Mesenchymal stem cell (in vitro differentiated cells and primary cell): ENCODE data around the gene MMP25.

Source experiments
- DNase-seq: peaks from one replicate; pipeline ENCODE4 v3.0.0-alpha.2; 2013
- H2AFZ ChIP-seq: one replicate; pipeline ENCODE4 v1.6.1; 2013; ENCODE audit warnings: low read depth, mild to moderate bottlenecking, control low read depth, inconsistent platforms, low read length, moderate library complexity
- H2AK5ac ChIP-seq: 2 replicates; pipeline ENCODE4 v1.6.1; 2013; ENCODE audit warnings: low read length, moderate library complexity, mild to moderate bottlenecking, inconsistent platforms; ENCODE audit not compliant: severe bottlenecking
- H2BK120ac ChIP-seq: one replicate; pipeline ENCODE4 v1.6.1; 2013; ENCODE audit warnings: low read depth, mild to moderate bottlenecking, inconsistent platforms, low read length, moderate library complexity
- H2BK12ac ChIP-seq, 2 experiments: one replicate each; pipeline ENCODE4 v1.6.1; 2013; ENCODE audit warnings: inconsistent platforms in 2 of 2, low read length in 2 of 2, mild to moderate bottlenecking in 2 of 2, moderate library complexity in 2 of 2, control low read depth in 1 of 2
- H2BK15ac ChIP-seq: one replicate; pipeline ENCODE4 v1.6.1; 2013; ENCODE audit warnings: mild to moderate bottlenecking, low read depth, inconsistent platforms; ENCODE audit not compliant: poor library complexity, severe bottlenecking
- H2BK5ac ChIP-seq: 2 replicates; pipeline ENCODE4 v1.6.1; 2013; ENCODE audit warnings: low read depth, mild to moderate bottlenecking, low read length, control low read depth, inconsistent platforms; ENCODE audit not compliant: poor library complexity, severe bottlenecking
- H3K14ac ChIP-seq, 2 experiments: one replicate each; pipeline ENCODE4 v1.6.1; 2013; ENCODE audit warnings: inconsistent platforms in 2 of 2, low read length in 2 of 2, control low read depth in 1 of 2, mild to moderate bottlenecking in 1 of 2, moderate library complexity in 1 of 2
- H3K18ac ChIP-seq, 2 experiments: one replicate each; pipeline ENCODE4 v1.6.1; 2013; ENCODE audit warnings: inconsistent platforms in 2 of 2, low read length in 2 of 2, control low read depth in 1 of 2, low read depth in 1 of 2, mild to moderate bottlenecking in 1 of 2
- H3K23ac ChIP-seq, 2 experiments: one replicate each; pipeline ENCODE4 v1.6.1; 2013; ENCODE audit warnings: inconsistent platforms in 2 of 2, low read length in 2 of 2, mild to moderate bottlenecking in 2 of 2, moderate library complexity in 2 of 2, control low read depth in 1 of 2
- H3K27ac ChIP-seq: 2 replicates; pipeline ENCODE4 v1.5.1; 2013; ENCODE audit warnings: mild to moderate bottlenecking, moderate library complexity, low read length, control low read depth, inconsistent platforms; ENCODE audit not compliant: poor library complexity, severe bottlenecking
- H3K27me3 ChIP-seq, 2 experiments: 2 replicates each; pipeline versions ENCODE4 v1.6.1 to v1.7.0; 2013; ENCODE audit warnings: low read length in 2 of 2, mild to moderate bottlenecking in 2 of 2, moderate library complexity in 2 of 2, control low read depth in 1 of 2, inconsistent platforms in 1 of 2; ENCODE audit not compliant: control insufficient read depth in 1 of 2, insufficient read depth in 1 of 2
- H3K36me3 ChIP-seq, 2 experiments: 2 replicates each; pipeline versions ENCODE4 v1.6.1 to v1.7.0; 2013; ENCODE audit warnings: low read length in 2 of 2, control low read depth in 1 of 2, inconsistent platforms in 1 of 2, low read depth in 1 of 2, mild to moderate bottlenecking in 1 of 2; ENCODE audit not compliant: insufficient read depth in 2 of 2, control insufficient read depth in 1 of 2
- H3K4ac ChIP-seq, 2 experiments: one replicate each; pipeline ENCODE4 v1.6.1; 2013; ENCODE audit warnings: inconsistent platforms in 2 of 2, low read length in 2 of 2, mild to moderate bottlenecking in 2 of 2, moderate library complexity in 2 of 2, control low read depth in 1 of 2, low read depth in 1 of 2
- H3K4me1 ChIP-seq: 2 replicates; pipeline ENCODE4 v1.6.1; 2013; ENCODE audit warnings: low read depth, low read length, control low read depth; ENCODE audit not compliant: control insufficient read depth, insufficient read depth
- H3K4me2 ChIP-seq: 2 replicates; pipeline ENCODE4 v1.6.1; 2013; ENCODE audit warnings: low read length, mild to moderate bottlenecking, inconsistent platforms; ENCODE audit not compliant: poor library complexity, severe bottlenecking
- H3K4me3 ChIP-seq, 2 experiments: 2 replicates each; pipeline versions ENCODE4 v1.5.1 to v1.7.0; 2013; ENCODE audit warnings: low read length in 2 of 2, mild to moderate bottlenecking in 2 of 2, control low read depth in 1 of 2, low read depth in 1 of 2; ENCODE audit not compliant: insufficient read depth in 1 of 2
- H3K79me1 ChIP-seq: replicated peaks from 2 replicates; pipeline ENCODE4 v1.6.1; 2013; ENCODE audit warnings: mild to moderate bottlenecking, control low read depth, low read length, inconsistent platforms; ENCODE audit not compliant: poor library complexity, severe bottlenecking
- H3K9ac ChIP-seq: 2 replicates; pipeline ENCODE4 v1.7.0; 2013; ENCODE audit warnings: mild to moderate bottlenecking, low read length, moderate library complexity
- H3K9me3 ChIP-seq: 2 replicates; pipeline ENCODE4 v1.7.0; 2013; ENCODE audit warnings: mild to moderate bottlenecking, low read length; ENCODE audit not compliant: control insufficient read depth
- H4K8ac ChIP-seq: one replicate; pipeline ENCODE4 v1.6.1; 2013; ENCODE audit warnings: inconsistent platforms, mild to moderate bottlenecking, low read length, moderate library complexity
- H4K91ac ChIP-seq: one replicate; pipeline ENCODE4 v1.6.1; 2013; ENCODE audit warnings: mild to moderate bottlenecking, low read length, inconsistent platforms
- WGBS: methylation state at CpG from one replicate; pipeline ENCODE4 v1.1.7; 2013; ENCODE audit warnings: mixed read lengths; 5-methylcytosine and 5-hydroxymethylcytosine counted together

Gene MMP25

DNA sequence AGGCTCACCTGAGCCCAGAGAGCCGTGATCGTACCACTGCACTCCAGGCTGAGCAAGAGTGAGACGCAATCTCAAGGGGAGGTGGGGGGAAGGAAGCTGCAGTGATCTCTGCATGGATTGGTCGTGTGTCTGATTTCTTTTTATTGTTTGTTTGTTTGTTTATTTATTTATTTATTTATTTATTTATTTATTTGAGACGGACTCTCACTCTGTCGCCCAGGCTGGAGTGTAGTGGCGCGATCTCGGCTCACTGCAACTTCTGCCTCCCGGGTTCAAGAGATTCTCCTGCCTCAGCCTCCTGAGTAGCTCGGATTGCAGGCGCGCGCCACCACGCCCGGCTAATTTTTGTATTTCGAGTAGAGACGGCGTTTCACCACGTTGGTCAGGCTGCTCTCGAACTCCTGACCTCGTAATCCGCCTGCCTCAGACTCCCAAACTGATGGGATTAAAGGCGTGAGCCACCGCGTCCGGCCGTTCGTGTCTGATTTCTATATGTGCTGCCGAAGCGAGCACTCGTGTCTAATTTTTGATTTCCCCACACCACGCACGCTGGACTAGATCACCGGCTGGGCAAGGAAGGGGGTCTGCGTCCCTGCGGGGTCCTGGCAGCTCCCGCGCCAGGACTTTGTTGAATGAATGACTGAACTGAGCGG lies 26.6 kb upstream of the MMP25 start:
- Histone ChIP-seq H3K4me3 (peak overlapping the region; percentile 49 to 97), H2BK5ac (no peak overlapping the region), H3K36me3 (peaks cover 0 to 24% of the 10 kb centered on the region in 2 experiments), H2BK15ac (no peak overlapping the region), H2AK5ac (no peak overlapping the region), H4K8ac (no peak overlapping the region), H2BK12ac (peak overlapping the region in 1 of 2 experiments; percentile 15), H2AFZ (no peak overlapping the region), H3K18ac (peak overlapping the region in 1 of 2 experiments; percentile 54), H3K9me3 (no peaks in the 10 kb centered on the region), H3K23ac (no peak overlapping the region), H3K4ac (no peak overlapping the region), H3K4me1 (peaks cover 27% of the 10 kb centered on the region), H3K9ac (peak overlapping the region; percentile 65), H3K27me3 (peaks cover 5 to 24% of the 10 kb centered on the region in 2 experiments), H3K14ac (no peak overlapping the region), H3K27ac (peak overlapping the region; percentile 60), H3K79me1 (peaks cover 2% of the 10 kb centered on the region), H3K4me2 (peak overlapping the region; percentile 88), H2BK120ac (no peak overlapping the region), H4K91ac (no peak overlapping the region)
- no peak for DNase-seq
- WGBS: 44% methylated on average over 38 of the region's 40 CpGs

DNA sequence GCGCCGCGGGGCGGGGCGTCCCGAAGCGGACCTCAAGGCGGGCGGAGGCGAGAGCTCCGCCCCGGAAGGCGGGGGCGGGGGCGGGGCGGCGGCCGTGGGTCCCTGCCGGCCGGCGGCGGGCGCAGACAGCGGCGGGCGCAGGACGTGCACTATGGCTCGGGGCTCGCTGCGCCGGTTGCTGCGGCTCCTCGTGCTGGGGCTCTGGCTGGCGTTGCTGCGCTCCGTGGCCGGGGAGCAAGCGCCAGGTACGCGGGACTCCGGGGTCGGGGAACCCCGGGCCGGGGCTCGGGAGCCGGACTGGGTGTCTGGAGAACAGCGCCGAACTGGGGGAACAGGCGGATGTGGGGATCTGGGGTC lies 26.1 kb upstream of the MMP25 start, which contains the start of gene TNFRSF12A:
TNFRSF12A (plus strand) TSS at position 122 of the 357 bp plus-strand sequence; CDS start at position 152, 30 bp downstream.
- H2BK5ac ChIP-seq: peak within 1 kb of the TSS; percentile 100
- peak within 1 kb of the TSS in 1 of 2 experiments; percentile 93 for H3K14ac ChIP-seq
- H2BK120ac ChIP-seq: peak within 1 kb of the TSS; percentile 77
- peak within 1 kb of the TSS; percentile 98 for H2AK5ac ChIP-seq
- peak within 1 kb of the TSS; percentile 81 to 97 for H3K4me3 ChIP-seq
- H3K9me3 ChIP-seq: no peaks in the 10 kb centered on the region
- H3K23ac ChIP-seq: peak within 1 kb of the TSS in 1 of 2 experiments; percentile 86
- no peak within 1 kb of the TSS for H2AFZ ChIP-seq
- peak within 1 kb of the TSS; percentile 95 to 96 for H3K18ac ChIP-seq
- H3K4me2 ChIP-seq: peak within 1 kb of the TSS; percentile 88
- peaks cover 4% of the 10 kb centered on the region for H3K79me1 ChIP-seq
- H3K27me3 ChIP-seq: peaks cover 5 to 19% of the 10 kb centered on the region in 2 experiments
- under 1% methylated on average over 32 of the region's 49 CpGs for WGBS
- H4K8ac ChIP-seq: peak within 1 kb of the TSS; percentile 81
- peak within 1 kb of the TSS; percentile 100 for H3K9ac ChIP-seq
- peak within 1 kb of the TSS; percentile 9 to 45 for H2BK12ac ChIP-seq
- H4K91ac ChIP-seq: peak within 1 kb of the TSS; percentile 90
- H3K27ac ChIP-seq: peak within 1 kb of the TSS; percentile 100
- H3K4me1 ChIP-seq: peaks cover 27% of the 10 kb centered on the region
- H3K36me3 ChIP-seq: peaks cover 0 to 24% of the 10 kb centered on the region in 2 experiments
- peak within 1 kb of the TSS; percentile 88 to 94 for H3K4ac ChIP-seq
- peak within 1 kb of the TSS; percentile 97 for H2BK15ac ChIP-seq
- DNase-seq: peak; percentile 78

DNA sequence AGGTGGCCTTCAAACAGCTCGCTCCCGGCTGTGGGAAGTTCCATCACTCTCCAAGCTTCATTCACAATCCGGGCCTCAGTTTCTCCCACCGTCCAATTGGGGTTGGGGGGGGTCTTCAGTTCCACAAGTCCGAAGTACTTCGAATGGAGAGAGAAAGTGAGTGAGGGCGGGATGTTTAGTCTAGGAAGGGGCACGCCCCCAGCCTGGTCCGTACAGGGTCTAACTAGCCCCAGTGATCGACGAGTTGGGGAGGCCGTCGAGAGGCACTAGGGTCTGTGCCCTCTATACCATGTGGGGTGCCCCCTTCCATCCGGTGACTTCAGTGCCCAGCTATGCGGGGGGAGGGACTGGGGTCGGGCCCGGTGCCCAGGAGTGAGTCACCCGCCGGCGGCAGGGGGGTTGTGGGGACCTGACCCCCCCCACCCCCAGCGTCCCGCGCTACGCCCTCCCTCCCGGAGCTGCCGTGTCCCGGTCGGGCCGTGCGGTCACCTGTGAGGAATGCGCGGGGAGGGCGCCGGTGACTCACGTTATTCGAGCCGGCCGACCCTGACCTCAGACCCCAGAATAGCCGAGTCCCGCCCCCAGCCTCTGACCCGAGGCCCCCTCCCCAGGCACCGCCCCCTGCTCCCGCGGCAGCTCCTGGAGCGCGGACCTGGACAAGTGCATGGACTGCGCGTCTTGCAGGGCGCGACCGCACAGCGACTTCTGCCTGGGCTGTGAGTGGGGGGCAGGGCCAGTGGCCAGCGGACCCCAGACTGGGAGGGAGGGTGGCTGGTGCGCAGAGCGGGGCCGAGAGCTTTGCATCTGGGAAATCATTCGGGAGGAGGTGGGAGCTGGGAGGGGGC lies 25.5 kb upstream of the MMP25 start:
- Histone ChIP-seq H2BK5ac (peak overlapping the region; percentile 100), H3K14ac (peak overlapping the region in 1 of 2 experiments; percentile 93), H3K4me2 (peak overlapping the region; percentile 64), H3K9me3 (no peaks in the 10 kb centered on the region), H4K91ac (peak overlapping the region; percentile 90), H3K36me3 (peaks cover 4 to 29% of the 10 kb centered on the region in 2 experiments), H3K4me3 (peak overlapping the region; percentile 81 to 97), H3K27me3 (peaks cover 5 to 18% of the 10 kb centered on the region in 2 experiments), H2AK5ac (peak overlapping the region; percentile 98), H3K9ac (peak overlapping the region; percentile 100), H3K27ac (peak overlapping the region; percentile 100), H2BK12ac (peak overlapping the region; percentile 9 to 45), H2BK120ac (peak overlapping the region; percentile 77), H3K79me1 (peaks cover 6% of the 10 kb centered on the region), H3K4ac (peak overlapping the region; percentile 88 to 94), H2BK15ac (peak overlapping the region; percentile 97), H3K23ac (peak overlapping the region in 1 of 2 experiments; percentile 86), H3K4me1 (peaks cover 29% of the 10 kb centered on the region), H4K8ac (peak overlapping the region; percentile 81), H2AFZ (no peak overlapping the region), H3K18ac (peak overlapping the region; percentile 95 to 96)
- peak; percentile 90 for DNase-seq
- 2% methylated on average over 42 of the region's 57 CpGs for whole genome bisulfite sequencing
